Heart left ventricle (tissue), 16 donors: ENCODE results near the gene LRP1. TPM values are rescaled to one million over a fixed set of nuclear protein-coding genes. Genes with fewer than 3 reads are reported as not detected.
A peak's percentile ranks its signal among the peaks of the same experiment; 100 is the strongest.

Experiments
- ATAC-seq, 4 donors: fragments of 200-7000 bp; cut with Tn5 transposase; one replicate each; pipeline ENCODE4 v1.9.1; 2020 to 2022; ENCODE audit warnings: moderate library complexity in 4 of 4, mild to moderate bottlenecking in 3 of 4, moderate number of reproducible peaks in 1 of 4
- DNase-seq, 5 donors: peaks; one replicate each; pipeline ENCODE4 v3.0.0-alpha.2; 2020
- H3K27ac ChIP-seq, 12 donors: fragments of 200-600 bp; sonication (generic) in 4 of 12; one replicate each; pipeline versions ENCODE4 v1.5.0 to v1.8.0; 2016 to 2022; ENCODE audit warnings: mild to moderate bottlenecking in 2 of 12
- H3K27me3 ChIP-seq, 9 donors: fragments of 200-600 bp; sonication (generic) in 2 of 9; one replicate each; pipeline versions ENCODE4 v1.5.1 to v1.8.0; 2016 to 2022; ENCODE audit warnings: mild to moderate bottlenecking in 3 of 9
- H3K36me3 ChIP-seq, 9 donors: fragments of 200-600 bp; sonication (generic) in 2 of 9; one replicate each; pipeline versions ENCODE4 v1.5.0 to v1.8.0; 2018 to 2022; ENCODE audit warnings: mild to moderate bottlenecking in 2 of 9
- H3K4me1 ChIP-seq, 12 donors: fragments of 200-600 bp; sonication (generic) in 4 of 12; one replicate each; pipeline versions ENCODE4 v1.5.0 to v1.8.0; 2016 to 2022; ENCODE audit warnings: mild to moderate bottlenecking in 3 of 12
- H3K4me3 ChIP-seq, 12 donors: fragments of 200-600 bp; sonication (generic) in 4 of 12; one replicate each; pipeline versions ENCODE4 v1.5.0 to v1.8.0; 2017 to 2022; ENCODE audit warnings: mild to moderate bottlenecking in 9 of 12, moderate library complexity in 4 of 12
- H3K9me3 ChIP-seq, 12 donors: fragments of 200-600 bp; sonication (generic) in 4 of 12; one replicate each; pipeline versions ENCODE4 v1.5.0 to v1.8.0; 2016 to 2022; ENCODE audit warnings: mild to moderate bottlenecking in 1 of 12
- CTCF ChIP-seq, 12 donors: fragments of 200-600 bp; sonication (generic) in 4 of 12; IDR thresholded peaks; one replicate each; pipeline versions ENCODE4 v1.5.0 to v1.8.0; 2018 to 2022; ENCODE audit warnings: antibody characterized with exemption in 12 of 12, mild to moderate bottlenecking in 5 of 12
- POLR2A ChIP-seq, 2 donors: fragments of 450-650 bp; IDR thresholded peaks; one replicate each; pipeline ENCODE4 v1.6.1; 2017; ENCODE audit warnings: antibody characterized with exemption in 2 of 2, mild to moderate bottlenecking in 2 of 2, moderate library complexity in 2 of 2
- WGBS, 4 donors: extraction: QIAGEN DNeasy Blood & Tissue Kit in 2 of 4; methylation state at CpG; one replicate each; pipeline versions ENCODE4 v1.1.5 to v1.1.7; 2013 to 2018; 5-methylcytosine and 5-hydroxymethylcytosine counted together
- intact Hi-C, 10 donors: fragments of 100-400 bp; cut with DNase I; formaldehyde crosslinking; loops; one replicate each; pipeline versions ENCODE4 v1.11.1 to v1.14.2; 2022
- polyA plus RNA-seq, 2 donors: library from polyadenylated mRNA; stranded (reverse); fragments of 200-250 nt; gene quantifications; one replicate each; pipeline ENCODE4 v1.2.3, GENCODE V29; 2013
- total RNA-seq, 9 donors: library from RNA; depleted of rRNA in 2 of 9; stranded (reverse); fragments of >200 nt in 2 of 9; fragmentation: NEBNext Ultra II Directional in 3 of 9; extraction: Animal tissue kit (Norgen Biotek cat#: 25700) in 3 of 9; gene quantifications; one replicate each; pipeline versions ENCODE4 v1.1.0 to v1.2.4, GENCODE V29; 2016 to 2023
- donor health status: ischemic (EF 13 %, LVEDD 7.1; RV severe dilation, severe dysfunction).
- donor health status: healthy with polysubstance abuse.
- donor health status: DM: no; HTN: yes; CAD: no.
- donor health status: DM: no; HTN: no; CAD: no.
- donor health status: ischemic (EF 25% LVEDD 6.9; RV normal size, moderate dysfunction).
- donor health status: ischemic (EF 25% LVEDD 5.7; RV mildly dilated, moderate dysfunction).
- donor health status: healthy.
- donor health status: DM: yes; HTN: yes; CAD: no.
- donor health status: ischemic (EF 35%, LVEDD 5.7; RV mildly dilated, moderate dysfunction).
- donor health status: nonischemic (EF 11% LVEDD 7.7; RV severe dilation, severe dysfunction).
- donor health status: DM: yes; HTN: yes; CAD: no.
- donor health status: PGD.
- donor health status: ischemic (EF 29% LVEDD 5.4; RV normal size, mild dysfunction).
- donor health status: nonischemic (EF 23%, LVEDD 6.1; RV moderate dilation, normal function).

The LRP1 gene
- total and polyA plus RNA-seq, 11 donors, result 23.0 to 316 (median 69.0) TPM

GRCh38 chr12:57207731-57208630 is 79.7 kb downstream of the LRP1 start:
- no peak overlapping the region for H3K4me3 ChIP-seq
- DNase-seq (peak in 1 of 5 donors; percentile 27), ATAC-seq (peak in 3 of 4 donors; percentile 1 to 3 (median 2))
- H3K36me3 ChIP-seq, result peaks cover 0 to 99% (median 69%) of the 10 kb centered on the region in 9 donors
- intact Hi-C loops, result no loop called here
- H3K4me1 ChIP-seq, result peaks cover 6 to 25% (median 18%) of the 10 kb centered on the region in 12 donors
- WGBS, 4 donors, result 86 to 92% (median 87%) methylated on average over 27 to 29 of the region's 29 CpGs
- no peaks in the 10 kb centered on the region for H3K27me3 ChIP-seq
- no peaks in the 10 kb centered on the region for H3K9me3 ChIP-seq
- no peak for TF ChIP-seq CTCF (IDR thresholded peaks at IDR 0.05)
- no peak for TF ChIP-seq POLR2A (IDR thresholded peaks at IDR 0.05)
- H3K27ac ChIP-seq, result peak overlapping the region; percentile 22 to 84 (median 66)

- TF ChIP-seq CTCF (IDR thresholded peaks at IDR 0.05) (no peak), POLR2A (IDR thresholded peaks at IDR 0.05) (no peak)
- Histone ChIP-seq H3K27me3 (peaks cover 0 to 2% (median 0%) of the 10 kb centered on the region in 9 donors), H3K27ac (peak overlapping the region; percentile 22 to 84 (median 66)), H3K4me1 (peaks cover 10 to 32% (median 23%) of the 10 kb centered on the region in 12 donors), H3K9me3 (no peaks in the 10 kb centered on the region), H3K4me3 (no peak overlapping the region), H3K36me3 (peaks cover 0 to 91% (median 62%) of the 10 kb centered on the region in 9 donors)
- ATAC-seq (peak; percentile 68 to 72 (median 70)), DNase-seq (peak; percentile 82 to 91 (median 84))
- intact Hi-C loops, result no loop called here
- WGBS, 4 donors, result 36 to 41% (median 37%) methylated on average over 20 to 22 of the region's 22 CpGs
Observed at GRCh38 chr12:57208631-57209282, 80.5 kb downstream of the LRP1 start.

DNA sequence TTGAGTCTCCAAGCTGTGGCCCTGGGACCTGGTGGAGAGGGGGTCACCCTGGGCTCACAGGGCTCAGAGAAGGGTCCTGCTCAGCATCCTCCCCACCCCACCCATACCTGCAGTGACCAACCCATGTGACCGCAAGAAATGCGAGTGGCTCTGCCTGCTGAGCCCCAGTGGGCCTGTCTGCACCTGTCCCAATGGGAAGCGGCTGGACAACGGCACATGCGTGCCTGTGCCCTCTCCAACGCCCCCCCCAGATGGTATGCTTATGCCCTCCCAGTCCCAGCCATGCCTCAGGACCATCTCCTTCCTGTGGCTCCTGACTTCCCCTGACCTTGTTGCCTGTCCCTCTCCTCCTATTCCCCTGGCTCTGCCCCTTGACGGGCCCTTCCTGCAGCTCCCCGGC is 81.6 kb downstream of the LRP1 start:
- TF ChIP-seq POLR2A (IDR thresholded peaks at IDR 0.05) (no peak), CTCF (IDR thresholded peaks at IDR 0.05) (no peak)
- intact Hi-C loops, result loop anchor here in 2 of 10 donors (5.0 kb wide), 2 partner anchors 67 to 247 kb away; partner anchors contain the start of genes GLI1 (in 1 of the 2) and INHBE (in 1 of the 2)
- Histone ChIP-seq H3K27me3 (peaks cover 0 to 6% (median 0%) of the 10 kb centered on the region in 9 donors), H3K27ac (peak overlapping the region in 1 of 12 donors; percentile 69), H3K4me1 (peaks cover 11 to 43% (median 29%) of the 10 kb centered on the region in 12 donors), H3K4me3 (no peak overlapping the region), H3K9me3 (no peaks in the 10 kb centered on the region), H3K36me3 (peaks cover 0 to 80% (median 50%) of the 10 kb centered on the region in 9 donors)
- 88 to 91% (median 90%) methylated on average over 8 of the region's 8 CpGs for WGBS, 4 donors
- ATAC-seq, result no peak
- DNase-seq, result no peak
